Endothelial cell (in vitro differentiated cells): ENCODE results near the gene PUS10. TPM values are rescaled to one million over a fixed set of nuclear protein-coding genes. Genes with fewer than 3 reads are reported as not detected.
"Not testable (repeated sequence)": the region's sequence is repeated elsewhere in the genome, so short reads cannot be mapped to it uniquely, and the experiment has no call there.

ENCODE experiments used
- DNase-seq: peaks from one replicate; pipeline ENCODE4 v3.0.0; 2021; ENCODE audit warnings: low spot score
- H3K27ac Mint-ChIP-seq: one replicate; pipeline ENCODE4 v1.8.0; 2021; ENCODE audit warnings: mixed read lengths, inconsistent platforms; ENCODE audit not compliant: unreplicated experiment
- H3K27me3 Mint-ChIP-seq: one replicate; pipeline ENCODE4 v1.8.0; 2021; ENCODE audit warnings: mild to moderate bottlenecking, moderate library complexity, mixed read lengths, inconsistent platforms; ENCODE audit not compliant: unreplicated experiment
- H3K36me3 Mint-ChIP-seq: one replicate; pipeline ENCODE4 v1.8.0; 2021; ENCODE audit warnings: mild to moderate bottlenecking, low read depth, mixed read lengths, inconsistent platforms; ENCODE audit not compliant: unreplicated experiment
- H3K4me1 Mint-ChIP-seq: one replicate; pipeline ENCODE4 v1.8.0; 2021; ENCODE audit warnings: mild to moderate bottlenecking, mixed read lengths, inconsistent platforms; ENCODE audit not compliant: unreplicated experiment
- H3K4me3 Mint-ChIP-seq: one replicate; pipeline ENCODE4 v1.8.0; 2021; ENCODE audit warnings: mild to moderate bottlenecking, mixed read lengths, inconsistent platforms; ENCODE audit not compliant: unreplicated experiment
- H3K9me3 Mint-ChIP-seq: one replicate; pipeline ENCODE4 v1.8.0; 2021; ENCODE audit warnings: mixed read lengths, inconsistent platforms; ENCODE audit not compliant: unreplicated experiment
- CTCF ChIP-seq: fragments of 200-600 bp; sonication (generic); IDR thresholded peaks from one replicate; pipeline ENCODE4 v1.5.0; 2021; ENCODE audit warnings: antibody characterized with exemption; ENCODE audit not compliant: unreplicated experiment
- total RNA-seq: library from RNA; stranded (reverse); fragmentation: NEBNext Ultra II Directional; extraction: Animal tissue kit (Norgen Biotek cat#: 25700); gene quantifications from one replicate; pipeline ENCODE4 v1.2.1, GENCODE V29; 2021; ENCODE audit not compliant: unreplicated experiment

Gene PUS10
- total RNA-seq, 1 donor from 2014 or later: 8.5 TPM

DNA sequence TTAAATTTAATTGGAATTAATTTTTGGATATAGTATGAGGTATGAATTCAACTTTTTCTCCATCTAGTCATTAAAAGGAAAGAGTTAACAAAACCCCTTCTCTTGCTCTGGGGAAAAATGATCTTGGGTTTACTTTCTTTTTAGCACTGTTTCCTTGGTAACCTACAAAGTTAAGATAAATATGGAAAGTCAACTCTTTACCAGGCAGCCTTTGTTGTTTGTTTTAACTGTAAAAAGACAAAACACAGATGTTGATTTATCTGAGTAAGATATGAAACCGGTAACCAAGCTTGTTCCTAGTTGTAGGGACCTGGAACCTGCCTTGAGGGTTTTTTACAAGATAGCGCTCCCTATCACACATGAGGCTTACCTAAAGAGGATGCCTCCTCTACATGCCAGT, 37.5 kb upstream of the PUS10 start:
- peaks cover 11% of the 10 kb centered on the region for H3K36me3 Mint-ChIP-seq
- DNase-seq: no peak
- no peak for TF ChIP-seq CTCF
- no peak overlapping the region for H3K4me3 Mint-ChIP-seq
- H3K4me1 Mint-ChIP-seq: no peaks in the 10 kb centered on the region
- H3K9me3 Mint-ChIP-seq: no peaks in the 10 kb centered on the region
- H3K27ac Mint-ChIP-seq: no peak overlapping the region
- H3K27me3 Mint-ChIP-seq: no peaks in the 10 kb centered on the region

DNA sequence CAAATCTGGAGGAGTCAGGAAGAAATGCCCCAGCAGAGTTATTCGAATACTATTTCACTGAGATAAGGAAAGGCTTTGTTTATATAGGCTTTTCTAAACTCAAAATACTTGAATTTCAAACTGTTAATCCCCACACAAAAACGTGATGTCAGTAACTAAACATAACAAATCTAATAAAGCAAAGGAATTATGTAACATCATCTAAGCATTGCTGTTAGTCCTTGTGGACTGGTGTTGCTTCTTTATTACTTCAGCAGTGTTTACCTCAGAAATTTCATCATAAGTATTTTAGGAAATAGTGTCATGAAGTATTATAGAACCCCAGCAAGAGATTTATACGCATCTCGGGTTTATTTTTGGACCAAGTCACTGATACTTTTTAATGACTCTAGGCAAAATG, 27.9 kb upstream of the PUS10 start:
- no peak overlapping the region for H3K27ac Mint-ChIP-seq

DNA sequence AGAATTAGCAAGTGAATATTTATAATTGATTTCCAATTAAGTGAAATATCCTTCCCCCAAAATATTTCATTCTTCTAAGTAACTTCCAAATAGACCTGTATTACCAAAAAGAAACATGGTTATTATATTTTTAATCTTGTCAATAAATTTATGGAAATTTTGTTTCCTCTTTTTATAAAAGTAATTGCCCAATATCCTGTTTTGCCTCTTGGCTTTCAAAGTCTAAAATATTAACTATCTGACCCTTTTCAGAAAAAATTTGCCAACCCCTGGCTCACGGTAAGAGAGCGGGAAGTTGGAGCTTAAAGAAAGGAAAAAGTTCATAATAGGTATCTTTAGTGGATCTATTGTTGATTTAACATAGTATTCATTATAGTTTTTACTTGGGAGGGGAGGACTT, 27.2 kb upstream of the PUS10 start:
- Mint-ChIP-seq H3K4me3 (no peak overlapping the region), H3K9me3 (no peaks in the 10 kb centered on the region), H3K36me3 (peaks cover 4% of the 10 kb centered on the region), H3K4me1 (no peaks in the 10 kb centered on the region), H3K27ac (no peak overlapping the region), H3K27me3 (peaks cover 1% of the 10 kb centered on the region)
- no peak for TF ChIP-seq CTCF
- no peak for DNase-seq

More for the DNA sequence above, 27.9 kb upstream of the PUS10 start:
- Mint-ChIP-seq H3K4me3 (no peak overlapping the region), H3K36me3 (peaks cover 4% of the 10 kb centered on the region), H3K27me3 (no peaks in the 10 kb centered on the region), H3K4me1 (no peaks in the 10 kb centered on the region), H3K9me3 (no peaks in the 10 kb centered on the region)
- TF ChIP-seq CTCF: no peak
- DNase-seq: no peak

DNA sequence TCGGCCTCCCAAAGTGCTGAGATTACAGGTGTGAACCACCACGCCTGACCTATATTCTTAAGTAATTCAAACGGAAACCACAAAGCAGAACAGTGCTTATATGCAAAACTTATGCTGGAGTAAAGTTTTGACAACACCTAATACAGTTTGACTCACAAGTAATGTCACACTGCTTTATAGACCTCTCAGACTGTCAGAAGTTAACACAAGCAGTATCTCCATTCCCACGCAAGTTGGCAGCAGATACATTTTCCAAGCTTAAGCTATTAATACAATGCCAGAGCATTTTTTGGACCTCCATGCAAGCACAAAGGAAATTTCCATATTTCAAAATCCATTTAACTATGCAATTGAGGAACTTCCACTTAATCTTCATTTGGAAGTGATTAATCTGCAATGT, 26.6 kb upstream of the PUS10 start:
- H3K36me3 Mint-ChIP-seq: peaks cover 4% of the 10 kb centered on the region
- no peak for TF ChIP-seq CTCF
- no peak overlapping the region for H3K4me3 Mint-ChIP-seq
- H3K9me3 Mint-ChIP-seq: no peaks in the 10 kb centered on the region
- H3K4me1 Mint-ChIP-seq: no peaks in the 10 kb centered on the region
- H3K27me3 Mint-ChIP-seq: peaks cover 2% of the 10 kb centered on the region
- no peak overlapping the region for H3K27ac Mint-ChIP-seq
- DNase-seq: no peak

GRCh38 chr2:61042807-61043206, 24.8 kb upstream of the PUS10 start:
- Mint-ChIP-seq H3K27ac (no peak overlapping the region), H3K4me3 (no peak overlapping the region), H3K4me1 (no peaks in the 10 kb centered on the region), H3K36me3 (peaks cover 4% of the 10 kb centered on the region), H3K27me3 (peaks cover 2% of the 10 kb centered on the region), H3K9me3 (no peaks in the 10 kb centered on the region)
- no peak for DNase-seq
- no peak for TF ChIP-seq CTCF

DNA sequence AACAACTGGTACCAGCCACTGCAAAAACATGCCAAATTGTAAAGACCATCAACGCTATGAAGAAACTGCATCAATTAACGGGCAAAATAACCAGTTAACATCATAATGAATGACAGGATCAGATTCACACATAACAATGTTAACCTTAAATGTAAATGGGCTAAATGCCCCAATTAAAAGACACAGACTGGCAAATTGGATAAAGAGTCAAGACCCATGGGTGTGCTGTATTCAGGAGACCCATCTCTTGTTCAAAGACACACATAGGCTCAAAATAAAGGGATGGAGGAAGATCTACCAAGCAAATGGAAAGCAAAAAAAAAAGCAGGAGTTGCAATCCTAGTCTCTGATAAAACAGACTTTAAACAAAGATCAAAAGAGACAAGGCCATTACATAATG, 18.6 kb upstream of the PUS10 start:
- peaks cover 55% of the 10 kb centered on the region for H3K36me3 Mint-ChIP-seq
- H3K9me3 Mint-ChIP-seq, H3K27me3 Mint-ChIP-seq: not testable (repeated sequence)

GRCh38 chr2:61034592-61034991, 16.5 kb upstream of the PUS10 start:
- H3K4me3 Mint-ChIP-seq: not testable (repeated sequence)

More for the DNA sequence above, 18.6 kb upstream of the PUS10 start:
- DNase-seq, H3K4me1 Mint-ChIP-seq, H3K27ac Mint-ChIP-seq: not testable (repeated sequence)
- H3K4me3 Mint-ChIP-seq: peak overlapping the region; percentile 21

More at GRCh38 chr2:61034592-61034991, 16.5 kb upstream of the PUS10 start:
- H3K36me3 Mint-ChIP-seq: peaks cover 61% of the 10 kb centered on the region
- H3K4me1 Mint-ChIP-seq, H3K27ac Mint-ChIP-seq, DNase-seq, H3K27me3 Mint-ChIP-seq, H3K9me3 Mint-ChIP-seq: not testable (repeated sequence)
